Superior temporal gyrus (tissue), 1 donor: ENCODE results near the gene LDB2.

ENCODE experiments used
- DNase-seq: peaks from one replicate; pipeline ENCODE4 v3.0.0-alpha.2; 2016; ENCODE audit errors: extremely low spot score

LDB2 gene

GRCh38 chr4:16843831-16844508 is 54.5 kb downstream of the LDB2 start:
- no peak for DNase-seq

- DNase-seq: no peak
Observed at GRCh38 chr4:16838226-16838875, 60.1 kb downstream of the LDB2 start.

- DNase-seq: no peak
Observed at GRCh38 chr4:16837475-16837874, 61.0 kb downstream of the LDB2 start.

GRCh38 chr4:16836324-16836723 is 62.1 kb downstream of the LDB2 start:
- DNase-seq: no peak

- no peak for DNase-seq
Observed at GRCh38 chr4:16835597-16836247, 62.7 kb downstream of the LDB2 start.

- no peak for DNase-seq
Observed at GRCh38 chr4:16834814-16835213, 63.6 kb downstream of the LDB2 start.

GRCh38 chr4:16833722-16834121 is 64.7 kb downstream of the LDB2 start:
- no peak for DNase-seq

GRCh38 chr4:16830081-16830480 is 68.4 kb downstream of the LDB2 start:
- no peak for DNase-seq

- DNase-seq: no peak
Observed at GRCh38 chr4:16827794-16828724, 70.4 kb downstream of the LDB2 start.

- DNase-seq: no peak
Observed at GRCh38 chr4:16827045-16827444, 71.4 kb downstream of the LDB2 start.

GRCh38 chr4:16826406-16826910 is 72.0 kb downstream of the LDB2 start:
- no peak for DNase-seq

GRCh38 chr4:16824278-16824806 is 74.1 kb downstream of the LDB2 start:
- DNase-seq: no peak

- no peak for DNase-seq
Observed at GRCh38 chr4:16820329-16820728, 78.1 kb downstream of the LDB2 start.

- no peak for DNase-seq
Observed at GRCh38 chr4:16819652-16820051, 78.8 kb downstream of the LDB2 start.

GRCh38 chr4:16818005-16818404 is 80.4 kb downstream of the LDB2 start:
- no peak for DNase-seq

- no peak for DNase-seq
Observed at GRCh38 chr4:16817286-16817685, 81.2 kb downstream of the LDB2 start.

- DNase-seq: no peak
Observed at GRCh38 chr4:16814361-16814760, 84.1 kb downstream of the LDB2 start.

GRCh38 chr4:16812041-16812440 is 86.4 kb downstream of the LDB2 start:
- no peak for DNase-seq

GRCh38 chr4:16809943-16810342 is 88.5 kb downstream of the LDB2 start:
- DNase-seq: no peak

- DNase-seq: no peak
Observed at GRCh38 chr4:16809064-16809463, 89.4 kb downstream of the LDB2 start.

- no peak for DNase-seq
Observed at GRCh38 chr4:16807355-16807754, 91.1 kb downstream of the LDB2 start.

GRCh38 chr4:16804581-16804980 is 93.9 kb downstream of the LDB2 start:
- no peak for DNase-seq
